ENCODE data around the gene PKIG.
"Not testable (repeated sequence)": the region's sequence is repeated elsewhere in the genome, so short reads cannot be mapped to it uniquely, and the experiment has no call there.

The PKIG gene

DNA sequence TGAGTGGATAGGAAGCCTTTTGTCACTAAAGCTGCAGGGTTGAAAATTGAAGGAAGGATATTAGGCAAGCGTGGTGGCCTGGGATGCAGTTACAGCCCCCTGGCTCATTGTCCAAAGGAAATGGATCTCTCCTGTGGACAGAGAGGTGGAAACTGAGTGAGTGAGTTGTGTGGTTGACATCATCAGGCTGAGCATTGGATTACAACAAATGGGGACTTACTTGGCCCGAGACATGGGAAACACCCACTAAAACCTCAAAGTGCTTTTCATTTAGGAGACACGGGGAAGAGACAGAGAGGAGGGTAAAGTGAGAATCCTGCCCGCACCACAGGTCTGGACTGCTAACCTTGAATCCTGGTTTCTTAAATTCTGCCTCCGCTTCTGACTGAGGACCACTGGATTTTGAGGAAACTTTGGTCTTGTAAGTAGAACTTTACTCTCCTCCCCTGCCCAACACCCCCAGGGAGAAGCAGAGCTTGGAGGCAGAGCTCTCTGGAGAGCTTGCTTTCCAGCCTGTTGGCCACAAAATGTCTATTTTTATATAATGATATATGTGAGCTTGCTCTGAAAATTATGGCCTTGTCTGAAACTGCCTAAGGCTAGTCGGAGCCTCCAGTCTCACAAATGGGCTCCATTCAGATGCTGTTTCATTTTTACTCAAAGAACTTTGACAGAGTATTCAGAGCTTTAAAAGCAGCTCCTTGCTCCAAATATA lies at the start of gene PKIG:
PKIG (plus strand) TSS at position 269 of the 715 bp plus-strand sequence. CDS start 31,978 bp downstream, outside the sequence.
- DNase-seq = peak; percentile 71

DNA sequence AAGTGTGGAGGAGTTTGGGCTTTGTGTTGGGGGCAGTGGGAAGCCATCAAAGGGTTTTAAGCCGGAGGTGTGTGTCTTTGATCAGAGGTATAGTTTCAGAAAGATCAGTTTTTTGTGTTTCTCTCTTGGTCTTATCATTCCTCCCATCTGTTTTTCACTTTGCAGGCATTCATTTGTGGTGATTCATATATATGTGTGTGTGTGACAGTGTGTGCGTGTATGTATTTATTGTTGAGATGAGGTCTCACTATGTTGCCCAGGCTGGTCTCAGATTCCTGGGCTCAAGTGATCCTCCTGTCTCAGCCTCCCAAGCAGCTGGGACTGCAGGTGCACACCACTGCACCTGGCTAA lies 49.4 kb upstream of the PKIG start:
- no peak for DNase-seq

DNA sequence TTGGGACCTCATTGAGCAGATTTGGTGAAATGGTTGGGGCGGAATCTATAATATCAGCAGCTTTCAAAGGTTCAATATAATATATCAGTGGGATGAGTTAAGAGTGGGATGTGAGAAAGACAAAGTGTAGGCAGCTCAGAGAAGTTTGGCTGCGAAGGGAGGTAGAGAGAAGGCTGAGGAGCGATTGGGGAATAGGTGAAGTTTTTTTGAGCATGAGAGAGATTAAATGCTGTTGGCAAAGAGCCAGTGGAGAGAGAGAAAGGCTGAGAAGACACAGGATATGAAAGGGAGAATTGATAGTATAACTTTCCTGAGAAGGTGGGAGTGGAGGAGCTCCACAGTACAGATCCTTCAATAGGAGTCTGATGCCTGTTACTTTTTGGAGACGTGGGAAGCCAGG lies 48.5 kb upstream of the PKIG start:
- no peak for DNase-seq

DNA sequence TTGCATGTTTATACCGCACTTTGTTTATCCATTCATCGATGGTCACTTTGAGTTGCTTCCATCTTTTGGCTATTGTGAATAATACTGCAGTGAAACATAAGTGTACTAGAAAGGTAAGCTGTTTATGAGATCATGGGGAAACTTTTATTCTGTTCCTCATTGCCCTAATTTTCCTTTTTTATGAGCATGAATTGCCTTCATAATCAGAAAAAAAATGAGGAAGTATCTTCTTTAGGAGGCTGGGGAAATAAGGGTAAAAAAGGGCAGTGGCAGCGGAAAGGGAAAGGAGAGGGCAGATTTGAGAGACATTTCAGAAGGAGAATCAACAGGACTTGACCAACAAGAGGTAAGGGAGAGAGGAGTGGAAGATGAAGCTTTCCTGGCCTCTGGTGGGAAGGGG lies 46.2 kb upstream of the PKIG start:
- DNase-seq = no peak

DNA sequence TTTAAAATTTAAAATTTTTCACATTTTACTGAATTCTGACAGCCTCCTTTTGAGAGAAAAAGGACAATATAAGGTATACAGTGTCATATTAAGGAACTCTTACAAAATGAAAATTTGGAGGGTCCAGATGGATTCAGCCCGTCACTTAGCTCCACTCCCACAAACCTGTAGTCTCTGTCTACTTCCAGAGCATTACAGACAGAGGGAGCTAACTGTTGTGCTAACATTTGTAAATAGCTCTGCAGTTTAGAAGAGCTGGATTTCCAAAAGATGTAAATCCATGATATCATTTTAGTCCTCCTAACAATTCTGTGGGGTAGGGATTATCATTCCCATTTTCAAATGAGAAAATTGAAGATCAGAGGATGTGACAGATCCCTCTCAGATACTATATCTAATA lies 44.4 kb upstream of the PKIG start:
- no peak for DNase-seq

DNA sequence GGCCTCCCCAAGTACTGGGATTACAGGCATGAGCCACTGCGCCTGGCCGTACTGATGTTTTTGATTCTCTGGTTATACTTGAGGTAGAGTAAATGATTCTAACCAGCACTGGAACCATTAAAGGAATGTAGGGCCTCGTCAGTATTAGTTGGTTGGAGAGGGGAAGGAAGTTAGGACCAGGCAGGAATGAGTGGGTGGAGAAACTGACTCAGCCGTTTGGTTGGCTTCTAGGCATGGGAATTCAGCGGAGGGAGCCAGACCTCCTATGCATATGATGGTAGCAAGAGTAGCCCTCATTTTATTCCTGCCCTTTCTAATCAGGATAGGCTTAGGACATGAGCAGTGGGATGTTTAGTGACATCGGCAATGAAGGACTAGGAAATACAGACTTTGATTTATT lies 41.5 kb upstream of the PKIG start:
- DNase-seq = no peak

DNA sequence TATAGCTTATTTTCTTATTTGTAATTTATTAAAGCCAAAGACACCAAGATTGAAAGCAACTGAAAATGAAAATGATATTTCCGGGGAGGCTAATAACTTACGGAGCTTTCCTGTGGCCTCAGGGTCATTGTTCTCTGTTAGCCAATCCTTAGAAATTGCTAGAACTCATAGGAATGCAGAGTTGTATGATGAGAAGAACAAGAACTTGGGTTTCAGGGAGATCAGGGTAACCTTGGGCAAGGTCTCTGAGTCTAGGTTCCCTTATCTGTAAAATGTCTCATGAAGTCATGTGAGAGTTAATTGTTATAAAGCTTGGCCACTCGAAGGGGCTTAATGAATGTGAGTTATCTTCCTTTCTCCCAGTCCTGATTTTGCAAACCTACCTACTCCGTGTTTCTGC lies 40.4 kb upstream of the PKIG start:
- no peak for DNase-seq

DNA sequence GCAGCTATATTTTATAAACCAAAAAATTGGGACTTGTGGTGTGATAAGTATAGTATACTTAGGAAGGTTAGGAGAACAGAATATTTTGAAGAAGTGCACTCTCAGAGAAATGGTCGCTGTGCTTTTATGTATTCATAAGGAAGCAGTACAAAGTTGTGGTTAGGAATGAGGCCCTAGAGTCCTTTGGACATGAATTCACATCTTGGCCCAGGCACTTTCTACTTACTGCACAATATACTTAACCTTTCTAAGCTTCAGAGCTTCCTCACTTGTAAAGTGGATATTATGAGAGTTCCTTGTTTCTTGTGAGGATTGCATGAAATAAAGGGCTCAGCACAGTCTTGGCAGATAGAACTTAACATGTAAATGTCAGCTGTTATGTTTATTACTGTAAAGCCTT lies 39.5 kb upstream of the PKIG start:
- DNase-seq = no peak

DNA sequence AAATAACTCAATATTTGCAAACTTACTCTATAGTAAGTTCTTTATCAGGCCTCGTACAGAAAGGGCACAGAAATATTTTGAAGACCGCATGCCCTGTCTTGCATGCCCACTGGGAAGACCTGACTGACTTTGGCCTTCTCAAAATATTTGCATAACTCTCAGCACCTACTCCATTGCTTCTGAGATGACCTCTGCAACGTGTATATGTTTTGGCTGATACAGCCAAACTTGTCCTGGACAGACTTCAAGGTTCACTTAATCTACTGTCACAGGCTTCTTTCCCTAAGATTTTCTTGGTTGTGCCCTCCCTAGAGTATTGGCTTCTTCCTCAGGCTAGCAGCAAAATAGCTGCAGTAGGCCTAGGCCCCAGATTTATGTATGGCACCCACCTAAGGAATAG lies 39.0 kb upstream of the PKIG start:
- no peak for DNase-seq

DNA sequence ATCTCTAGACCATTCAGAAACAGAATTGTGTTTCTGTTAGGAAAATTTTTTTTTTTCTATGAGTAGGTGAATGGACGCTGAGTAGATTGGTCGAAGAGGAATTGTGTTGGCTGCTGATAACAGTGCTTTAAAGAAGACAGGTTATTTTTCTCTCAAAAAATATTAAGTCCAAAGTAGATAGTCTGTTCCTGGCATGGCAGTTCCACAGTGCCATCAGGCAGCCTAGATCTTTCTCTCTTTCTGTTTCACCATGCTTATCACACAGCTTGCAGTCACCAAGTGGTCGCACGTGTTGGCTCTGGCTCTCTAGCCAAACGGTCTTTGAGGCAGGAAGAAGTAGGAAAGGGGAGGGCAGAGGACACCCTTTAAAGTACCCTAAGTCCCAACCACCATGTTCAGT lies 38.1 kb upstream of the PKIG start:
- DNase-seq = no peak

DNA sequence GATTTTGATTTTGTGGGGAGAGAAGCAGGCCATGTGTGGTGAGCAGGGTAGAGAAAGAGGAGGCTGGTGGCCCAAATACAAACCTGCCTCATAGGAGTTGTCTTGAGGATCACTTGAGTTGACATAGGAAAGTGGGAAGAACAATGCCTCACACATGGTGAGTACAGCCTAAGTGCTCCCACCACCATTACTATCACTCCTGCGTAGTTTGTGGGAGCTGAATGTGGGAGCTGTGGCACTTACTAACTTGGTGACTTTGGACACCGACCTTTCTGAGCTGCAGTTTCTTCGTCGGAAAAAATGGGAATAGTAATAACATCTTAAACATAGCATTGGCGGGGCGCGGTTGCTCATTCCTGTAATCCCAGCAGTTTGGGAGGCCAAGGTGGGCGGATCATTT lies 35.0 kb upstream of the PKIG start:
- no peak for DNase-seq

DNA sequence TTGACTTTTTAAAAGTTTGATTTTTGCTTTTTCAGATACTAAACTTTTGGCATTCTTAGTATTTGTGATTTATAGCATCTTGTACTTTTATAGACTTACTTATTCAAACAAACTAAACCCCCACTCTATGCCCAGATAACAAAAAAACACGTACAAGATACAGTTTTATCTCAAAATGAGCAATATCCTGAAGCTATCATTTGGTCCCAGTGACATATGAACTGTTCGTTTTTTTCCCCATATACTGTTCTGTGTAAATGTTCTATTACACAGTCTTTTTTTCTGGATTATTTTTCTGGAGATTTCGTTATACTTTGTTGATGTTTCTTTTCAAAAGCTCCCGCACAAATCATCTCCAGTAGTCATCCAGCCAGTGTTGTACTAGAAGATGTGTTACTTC lies 33.3 kb upstream of the PKIG start:
- no peak for DNase-seq

DNA sequence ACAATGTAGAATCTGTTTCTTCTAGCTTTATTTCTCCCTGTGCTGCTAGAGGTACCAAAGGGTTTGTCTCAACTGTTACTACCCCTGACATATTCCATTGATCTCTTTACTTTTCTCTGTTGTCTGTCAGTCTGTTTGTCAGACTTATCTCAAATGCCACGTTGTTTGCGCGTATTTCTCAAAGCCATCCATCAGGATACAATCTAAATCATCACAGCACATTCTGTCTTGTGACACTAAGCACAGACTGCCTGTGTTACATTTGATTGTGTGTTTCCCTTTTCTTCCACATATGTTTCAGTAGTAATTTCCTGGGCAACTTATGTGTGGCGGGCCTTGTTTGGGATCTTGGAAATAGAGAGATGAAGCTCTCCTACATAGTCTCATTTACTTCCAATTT lies 30.3 kb upstream of the PKIG start:
- no peak for DNase-seq

DNA sequence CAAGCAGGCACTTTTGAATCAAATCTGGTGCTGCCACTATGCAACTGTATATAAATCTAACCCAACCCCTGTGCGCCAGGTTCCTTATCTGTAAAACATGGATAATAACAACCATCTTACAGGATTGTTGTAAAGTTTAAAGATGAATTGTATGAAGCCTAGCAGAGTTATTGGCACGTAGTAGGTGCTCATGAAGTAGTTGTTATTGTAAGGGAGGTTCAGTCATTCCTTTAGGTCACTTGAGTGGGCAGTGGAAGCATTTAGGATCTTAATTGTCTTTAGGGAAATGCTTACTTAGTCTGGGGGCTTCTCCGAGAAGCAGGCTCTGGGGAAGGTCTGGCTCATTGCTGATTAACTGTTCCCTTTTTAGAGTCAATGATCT lies 29.8 kb upstream of the PKIG start:
- no peak for DNase-seq

DNA sequence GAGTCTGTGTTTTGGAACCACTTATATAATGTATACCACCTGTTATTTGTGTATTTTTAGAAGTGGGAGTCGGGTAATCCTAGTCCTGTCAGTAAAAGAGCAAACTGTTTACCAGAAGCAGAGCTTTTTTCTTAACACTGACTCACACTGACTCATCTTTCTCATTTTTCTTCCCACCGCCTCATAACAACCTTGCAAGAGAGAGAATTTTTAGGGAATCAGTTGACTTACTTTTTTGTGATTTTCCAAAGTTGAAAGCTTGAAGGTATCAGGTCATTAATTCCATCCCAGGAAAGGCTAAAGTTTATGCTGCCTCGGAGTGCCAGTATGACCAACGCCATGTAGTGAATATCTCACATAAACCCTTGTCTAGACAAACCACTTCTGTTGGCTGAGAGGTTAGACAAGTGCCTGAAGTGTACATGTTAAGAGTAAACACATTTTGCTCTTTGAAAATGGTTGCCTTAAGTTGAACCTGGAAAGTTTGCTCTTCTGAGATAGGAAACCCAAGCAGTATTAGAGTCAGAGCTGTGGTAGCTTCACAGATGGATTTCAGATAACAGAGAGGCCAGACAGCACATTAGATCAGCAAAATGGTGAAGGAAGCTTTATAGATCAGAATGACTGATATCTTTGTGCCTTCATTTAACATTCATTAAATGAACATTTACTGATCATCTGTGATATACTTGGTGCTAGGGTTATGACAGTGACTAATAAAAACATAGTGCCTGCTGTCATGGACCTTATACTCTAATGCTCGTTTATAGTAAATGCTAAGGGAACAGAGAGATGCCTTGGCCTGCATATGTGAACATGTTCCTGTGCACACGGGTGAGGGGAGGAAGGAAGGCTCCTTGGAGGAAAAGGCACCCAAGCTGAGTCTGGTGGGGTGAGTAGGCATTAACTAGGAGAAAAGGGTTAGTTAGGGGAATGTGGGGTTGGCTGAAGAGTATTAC lies 29.1 kb upstream of the PKIG start:
- DNase-seq = no peak

DNA sequence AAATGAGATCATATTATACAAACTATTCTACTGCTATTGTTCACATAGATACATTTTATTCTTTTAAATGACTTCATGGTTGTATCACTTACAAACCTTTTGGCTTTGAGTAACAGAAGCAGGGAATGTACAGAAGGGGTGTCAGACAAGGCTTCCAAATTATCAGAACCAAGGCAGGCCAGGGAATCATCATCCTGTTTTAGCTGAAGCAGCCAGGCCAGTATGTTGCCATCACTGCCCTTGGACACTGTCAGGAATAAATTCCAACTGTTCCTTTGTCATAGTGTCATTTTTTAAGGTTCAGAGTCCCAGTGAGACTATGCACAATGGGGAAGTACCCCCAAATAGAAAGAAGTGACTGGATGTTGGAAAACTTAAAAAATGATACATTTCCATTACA lies 23.1 kb upstream of the PKIG start:
- no peak for DNase-seq

DNA sequence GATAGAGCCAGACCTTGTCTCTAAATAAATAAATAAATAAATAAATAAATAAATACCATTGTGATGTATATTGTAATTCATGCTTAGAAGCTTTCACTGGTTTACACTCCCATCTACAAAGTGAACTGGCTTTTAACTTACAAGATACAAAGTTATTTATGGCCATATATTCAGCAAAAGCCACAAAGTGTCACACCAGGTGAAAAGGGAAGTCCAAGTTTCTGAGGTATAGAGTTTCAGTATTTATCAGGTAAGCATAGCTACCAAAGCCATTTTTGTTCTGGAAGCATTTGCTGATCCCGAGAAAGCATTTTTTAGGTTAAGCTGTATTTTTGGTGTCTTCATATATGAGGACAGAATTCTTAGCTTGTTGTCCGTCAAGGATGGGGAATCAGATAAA lies 22.1 kb upstream of the PKIG start:
- DNase-seq = no peak

DNA sequence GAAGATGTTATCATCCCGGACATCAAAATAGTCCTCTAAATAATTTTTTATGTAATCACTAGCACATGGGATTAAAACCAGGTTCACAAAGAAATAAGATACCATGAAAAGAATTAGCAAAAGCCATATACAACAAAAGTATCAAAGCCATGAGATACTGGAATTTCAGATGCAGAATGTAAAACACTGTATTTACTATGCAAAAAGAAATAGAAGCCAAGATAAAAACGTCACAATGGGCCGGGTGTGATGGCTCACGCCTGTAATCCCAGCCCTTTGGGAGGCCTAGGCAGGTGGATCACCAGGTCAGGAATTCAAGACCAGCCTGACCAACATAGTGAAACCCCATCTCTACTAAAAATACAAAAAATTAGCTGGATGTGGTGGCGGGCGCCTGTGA lies 21.6 kb upstream of the PKIG start:
- DNase-seq = not testable (repeated sequence)

DNA sequence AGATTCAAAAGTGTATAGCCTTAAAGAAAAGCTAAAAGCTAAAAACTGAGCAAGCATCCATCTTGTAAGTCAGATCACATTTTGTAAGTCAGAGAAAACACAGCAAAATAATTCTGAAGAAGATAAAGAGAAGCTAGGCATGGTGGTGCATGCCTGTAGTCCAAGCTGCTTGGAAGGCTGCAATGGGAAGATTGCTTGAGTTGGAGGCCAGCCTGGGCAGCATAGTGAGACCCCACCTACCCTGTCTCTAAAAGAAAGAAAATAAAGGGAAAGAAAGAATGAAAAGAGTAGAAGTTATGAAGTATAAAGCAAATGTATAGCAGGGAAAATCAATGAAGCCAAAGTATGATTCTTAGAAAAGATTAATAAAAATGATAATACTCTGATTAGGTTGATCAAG lies 20.5 kb upstream of the PKIG start:
- DNase-seq = no peak

DNA sequence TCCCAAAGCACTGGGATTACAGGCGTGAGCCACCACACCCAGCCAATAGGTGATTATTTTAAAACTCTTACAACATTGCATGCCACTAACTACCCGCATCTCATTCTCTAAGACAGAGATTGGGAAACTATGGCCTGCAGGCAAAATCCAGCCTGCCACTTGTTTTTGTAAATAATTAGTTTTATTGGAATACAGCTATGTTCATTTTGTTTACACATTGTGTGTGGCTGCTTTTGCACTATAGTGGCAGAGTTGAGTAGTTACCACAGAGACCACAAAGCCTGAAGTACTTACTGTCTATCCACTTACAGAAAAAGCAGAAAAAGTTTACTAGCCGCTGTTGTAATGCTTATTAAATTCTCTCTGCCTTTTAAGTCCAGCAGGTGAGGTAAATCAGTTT lies 16.4 kb upstream of the PKIG start:
- DNase-seq = no peak

DNA sequence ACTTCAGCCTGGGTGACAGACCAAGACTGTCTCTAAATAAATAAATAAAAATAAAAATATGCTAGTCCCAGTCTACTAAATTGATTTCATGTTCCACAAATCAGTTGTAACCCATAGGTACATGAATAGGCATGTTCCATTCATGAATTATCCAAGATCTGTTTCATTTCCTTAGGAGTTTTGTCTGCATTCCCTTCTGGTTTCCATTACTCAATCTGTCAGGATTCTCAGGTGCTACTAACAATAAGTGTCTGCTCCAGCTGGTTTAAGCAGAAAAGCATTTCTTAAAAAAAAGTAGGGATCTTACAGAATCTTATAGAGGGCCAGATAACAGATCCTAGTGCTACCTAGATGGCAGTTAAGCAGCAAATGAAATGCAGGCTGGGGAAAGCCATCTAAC lies 15.6 kb upstream of the PKIG start:
- no peak for DNase-seq

DNA sequence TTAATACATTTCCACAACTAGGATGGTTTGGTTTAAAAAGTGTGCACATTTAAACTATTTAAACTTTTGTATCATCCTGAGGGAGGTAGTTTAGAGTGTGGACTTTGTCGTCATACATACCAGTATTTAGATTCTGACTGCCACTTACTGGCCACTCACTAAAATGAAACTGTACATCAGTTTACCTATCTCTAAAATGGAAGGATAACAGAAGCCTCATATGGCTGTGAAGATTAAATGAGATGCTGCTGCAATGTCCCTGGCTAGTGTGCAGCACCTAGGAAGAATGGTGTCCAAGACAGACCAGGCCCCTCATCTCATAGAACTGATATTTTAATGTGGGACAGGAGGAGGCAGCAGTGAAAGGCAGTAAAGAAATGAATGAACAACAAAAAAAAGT lies 12.0 kb upstream of the PKIG start:
- no peak for DNase-seq

DNA sequence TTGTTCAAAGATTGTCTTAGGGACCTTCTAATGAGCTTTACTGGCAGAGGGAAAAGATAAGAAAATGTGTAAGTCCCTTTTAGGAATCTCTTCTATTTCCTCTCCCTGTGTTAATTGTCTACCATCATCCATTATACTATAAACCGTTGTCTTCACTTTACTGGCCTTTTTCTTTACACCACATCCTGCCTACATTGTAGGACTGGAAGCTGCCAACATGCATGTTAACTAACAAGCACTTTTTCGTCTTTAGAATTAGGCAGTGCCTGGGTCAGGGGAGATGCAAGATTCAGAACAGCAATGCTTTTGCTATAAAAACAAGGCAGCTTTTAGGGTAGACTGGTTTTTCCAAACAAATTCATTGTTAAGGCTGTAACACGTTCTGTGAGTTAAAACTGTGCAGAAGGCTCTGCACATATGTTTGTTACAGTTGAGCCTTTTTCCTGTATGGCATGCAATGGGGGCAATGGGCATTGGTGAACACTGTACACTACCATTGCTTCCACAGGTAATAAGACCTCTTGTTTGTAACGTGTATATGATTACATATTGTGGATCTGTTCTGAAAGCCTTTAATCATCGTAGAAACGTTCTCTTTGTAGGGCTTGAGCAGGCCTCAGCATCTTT lies 10.9 kb upstream of the PKIG start:
- DNase-seq = no peak
